Activated naive CD4-positive, alpha-beta T cell treated with Interleukin-2 at 50 U/mL for 16 hours (primary cell): ENCODE measurements around the gene SLAMF6.
"Not testable (repeated sequence)": the region's sequence is repeated elsewhere in the genome, so short reads cannot be mapped to it uniquely, and the experiment has no call there.

Experiments
- DNase-seq: peaks from one replicate; pipeline ENCODE4 v3.0.0-alpha.2; 2020

The SLAMF6 gene

DNA sequence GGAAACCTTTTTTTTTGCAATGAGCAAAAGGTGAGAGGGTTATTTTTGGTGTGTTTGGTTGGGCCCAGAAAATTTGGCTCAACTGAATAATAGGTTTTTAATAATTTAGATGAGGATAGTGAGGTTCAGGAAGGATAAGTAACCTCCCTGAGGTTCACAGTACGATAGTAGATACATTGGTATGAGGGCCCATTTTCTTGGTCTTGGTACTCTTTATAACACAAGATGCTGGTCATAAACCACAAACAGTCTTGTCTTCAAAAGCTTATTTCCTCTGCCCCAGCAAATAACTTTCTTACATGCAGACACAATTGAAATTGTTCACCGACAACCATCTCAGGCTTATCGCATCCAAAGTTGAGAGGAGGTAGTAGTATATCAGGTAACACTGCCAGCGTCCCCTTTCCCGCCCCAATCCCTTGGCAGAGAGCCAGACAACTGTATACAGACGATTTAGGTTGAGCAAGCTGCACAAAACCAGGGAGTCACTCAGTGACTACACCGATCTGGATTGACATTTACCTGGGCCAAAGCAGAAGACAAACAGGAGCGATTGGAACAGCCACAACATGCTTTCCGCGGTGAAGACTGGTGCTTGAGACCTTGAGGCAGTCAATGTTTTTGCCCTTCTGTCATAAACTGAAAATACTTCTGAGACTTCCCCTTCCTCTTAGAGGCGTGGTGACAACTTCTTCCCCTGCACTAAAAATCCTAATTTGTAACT is at the start of gene SLAMF6:
Gene SLAMF6 (minus strand): TSS at position 634 of the 724 bp plus-strand sequence. CDS start 63 bp downstream, at position 571.
- peak; percentile 40 for DNase-seq

DNA sequence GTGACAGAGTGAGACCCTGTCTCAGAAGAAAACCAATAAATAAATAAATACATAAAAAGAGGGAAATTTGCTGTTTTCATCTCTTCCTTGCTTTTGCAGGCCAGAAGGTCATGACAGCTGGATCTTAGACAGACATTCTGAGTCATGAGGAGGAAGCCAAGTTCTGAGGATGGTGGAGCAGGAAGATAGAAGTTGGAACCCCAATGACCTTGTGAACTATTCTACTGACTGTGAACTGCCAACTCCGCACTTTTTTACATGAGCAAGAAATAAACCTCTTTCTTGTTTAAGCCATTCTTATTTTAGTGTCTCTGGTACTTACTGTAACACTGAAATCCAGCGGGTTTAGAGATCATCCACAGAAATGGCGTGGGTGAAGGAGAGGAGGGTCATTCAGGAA is 47.8 kb upstream of the SLAMF6 start:
- no peak for DNase-seq

DNA sequence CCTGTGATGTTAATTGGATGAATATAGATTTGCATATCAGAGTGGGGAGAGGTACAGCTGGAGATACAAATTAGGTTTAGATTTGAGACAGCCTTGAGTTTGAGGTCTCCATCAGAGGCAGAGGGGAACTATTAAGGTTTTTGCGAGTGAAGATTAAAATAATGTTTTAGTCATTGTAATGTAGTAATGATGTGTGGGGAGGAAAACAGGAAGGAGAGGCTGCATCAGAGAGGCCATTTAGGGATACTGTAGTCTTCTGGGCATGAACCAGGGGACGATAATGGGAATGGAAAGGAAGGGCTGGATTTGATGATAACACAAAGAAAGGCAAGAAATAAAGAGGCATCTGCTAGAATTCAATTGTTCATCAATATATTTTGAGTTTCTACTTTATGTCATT is 46.8 kb upstream of the SLAMF6 start:
- DNase-seq, result no peak

DNA sequence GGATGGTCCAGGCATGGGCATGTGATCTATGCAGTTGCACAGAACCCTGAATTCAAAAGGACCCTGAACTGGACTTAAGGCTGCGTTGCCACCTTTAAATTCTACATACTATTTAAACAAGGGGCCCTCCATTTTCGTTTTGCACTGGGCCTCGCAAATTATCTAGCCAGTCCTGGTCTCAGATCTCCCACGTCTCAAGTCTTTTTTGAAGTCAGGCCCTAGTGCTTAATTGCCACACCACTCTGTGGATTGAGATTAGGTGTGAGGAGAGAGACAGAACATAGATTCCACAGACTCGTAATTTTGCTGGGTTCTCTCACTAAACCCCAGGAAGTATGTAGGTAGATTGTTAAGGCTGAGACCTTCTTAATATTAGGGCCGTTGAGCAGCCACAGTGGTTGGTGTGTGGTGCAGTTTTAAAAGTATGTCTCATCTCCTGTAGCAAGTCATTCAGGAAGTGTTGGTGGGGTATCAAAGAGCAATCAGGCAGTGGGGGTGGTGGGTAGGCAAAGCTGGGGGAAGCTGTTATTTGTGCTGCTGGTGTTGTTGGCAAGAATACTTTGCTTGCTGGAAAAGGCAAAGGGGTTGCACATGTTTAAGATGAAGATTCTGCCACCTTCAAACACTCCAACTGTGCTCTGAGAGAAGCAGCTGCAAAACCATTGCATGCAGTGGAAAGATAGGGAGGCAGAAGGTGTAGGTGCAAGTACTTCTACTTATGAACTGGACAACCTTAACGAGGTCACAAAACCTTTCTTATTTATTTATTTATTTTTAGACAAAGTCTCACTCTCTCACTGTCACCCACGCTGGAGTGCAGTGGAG is 45.0 kb upstream of the SLAMF6 start:
- DNase-seq, result peak; percentile 74

DNA sequence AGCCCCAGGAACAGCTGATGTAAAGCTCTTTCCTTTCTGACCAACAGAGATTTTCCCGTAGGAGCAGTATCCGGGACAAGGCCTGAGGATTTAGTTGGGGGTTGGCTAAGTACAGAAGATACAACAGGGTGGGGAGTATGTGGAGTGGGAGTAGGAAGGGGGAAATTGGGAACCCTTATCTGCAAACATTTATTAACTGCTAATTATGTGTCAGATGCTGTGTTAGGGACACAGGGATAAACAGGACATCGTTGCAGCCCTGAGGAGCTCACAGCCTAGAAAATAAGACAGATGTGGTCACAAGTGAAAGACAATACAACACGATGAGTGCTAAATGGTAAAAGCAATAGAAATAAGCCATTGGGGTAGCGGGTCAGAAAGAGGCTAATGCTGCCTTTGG is 44.3 kb upstream of the SLAMF6 start:
- DNase-seq, result no peak

DNA sequence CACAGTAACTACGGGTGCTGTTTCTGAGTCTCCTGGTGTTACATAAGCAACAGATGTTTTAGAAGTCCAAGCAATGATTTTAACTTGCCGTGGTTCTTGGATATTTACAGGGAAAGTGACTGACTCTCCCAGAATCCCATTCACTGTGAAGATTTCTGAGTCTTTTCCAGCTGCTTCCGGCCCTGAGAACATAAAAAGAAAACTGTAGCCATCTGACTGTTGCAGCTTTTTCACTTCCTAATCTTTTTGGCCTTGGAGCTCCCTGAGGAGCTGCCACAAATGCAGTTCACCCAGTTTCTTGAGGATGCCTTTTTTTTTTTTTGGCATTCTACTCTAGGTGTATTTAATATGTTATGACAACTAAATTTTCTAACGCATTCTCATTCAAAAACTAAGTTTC is 42.5 kb upstream of the SLAMF6 start:
- no peak for DNase-seq

DNA sequence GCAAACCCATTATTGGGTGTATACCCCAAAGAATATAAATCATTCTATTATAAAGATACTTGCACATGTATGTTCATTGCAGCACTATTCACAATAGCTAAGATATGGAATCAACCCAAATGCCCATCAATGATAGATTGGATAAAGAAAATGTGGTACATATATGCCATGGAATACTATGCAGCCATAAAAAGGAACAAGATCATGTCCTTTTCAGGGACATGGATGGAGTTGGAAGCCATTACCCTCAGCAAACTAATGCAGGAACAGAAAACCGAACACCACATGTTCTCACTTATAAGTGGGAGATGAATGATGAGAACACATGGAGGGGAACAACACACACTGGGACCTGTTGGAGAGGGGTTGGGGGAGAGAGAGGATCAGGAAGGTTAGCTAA is 40.2 kb upstream of the SLAMF6 start:
- DNase-seq, result not testable (repeated sequence)

DNA sequence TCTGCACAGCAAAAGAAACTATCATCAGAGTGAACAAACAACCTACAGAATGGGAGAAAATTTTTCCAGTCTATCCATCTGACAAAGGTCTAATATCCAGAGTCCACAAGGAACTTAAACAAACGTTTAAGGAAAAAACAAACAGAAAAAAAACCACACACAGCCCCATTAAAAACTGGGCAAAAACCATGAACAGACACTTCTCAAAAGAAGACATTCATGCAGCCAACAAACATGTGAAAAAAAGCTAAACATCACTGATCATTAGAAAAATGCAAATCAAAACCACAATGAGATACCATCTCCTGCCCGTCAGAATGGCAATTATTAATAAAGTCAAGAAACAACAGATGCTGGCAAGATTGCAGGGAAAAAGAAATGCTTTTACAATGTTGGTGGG is 39.7 kb upstream of the SLAMF6 start:
- not testable (repeated sequence) for DNase-seq

DNA sequence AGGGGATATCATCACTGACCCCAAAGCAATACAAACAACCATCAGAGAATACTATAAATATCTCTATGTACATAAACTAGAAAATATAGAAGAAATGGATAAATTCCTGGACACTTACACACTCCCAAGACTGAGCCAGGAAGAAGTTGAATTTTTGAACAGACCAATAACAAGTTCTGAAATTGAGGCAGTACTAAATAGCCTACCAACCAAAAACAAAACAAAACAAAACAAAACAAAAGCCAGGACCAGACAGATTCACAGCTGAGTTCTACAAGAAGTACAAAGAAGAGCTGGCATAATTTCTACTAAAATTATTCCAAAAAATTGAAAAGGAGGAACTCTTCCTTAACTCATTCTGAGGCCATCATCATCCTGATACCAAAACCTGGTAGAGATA is 37.8 kb upstream of the SLAMF6 start:
- DNase-seq, result no peak

DNA sequence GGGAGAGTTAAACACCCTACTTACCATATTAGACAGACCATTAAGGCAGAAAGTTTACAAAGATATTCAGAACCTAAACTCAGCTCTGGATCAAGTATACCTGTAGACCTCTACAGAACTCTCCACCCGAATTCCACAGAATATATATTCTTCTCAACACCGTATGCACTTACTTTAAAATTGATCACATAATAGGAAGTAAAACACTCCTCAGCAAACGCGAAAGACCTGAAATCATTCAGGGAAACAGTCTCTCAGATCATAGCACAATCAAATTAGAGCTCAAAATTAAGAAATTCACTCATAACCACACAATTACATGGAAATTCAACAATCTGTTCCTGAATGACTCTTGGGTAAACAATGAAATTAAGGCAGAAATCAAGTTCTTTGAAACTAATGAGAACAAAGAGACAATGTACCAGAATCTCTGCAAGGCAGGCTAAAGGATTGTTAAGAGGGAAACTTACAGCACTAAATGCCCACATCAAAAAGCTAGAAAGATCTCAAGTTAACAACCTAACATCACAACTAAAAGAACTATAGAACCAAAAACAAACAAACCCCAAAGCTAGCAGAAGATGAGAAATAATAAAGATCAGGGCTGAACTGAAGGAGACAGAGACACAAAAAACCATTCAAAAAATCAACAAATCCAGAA is 37.1 kb upstream of the SLAMF6 start:
- DNase-seq, result no peak

DNA sequence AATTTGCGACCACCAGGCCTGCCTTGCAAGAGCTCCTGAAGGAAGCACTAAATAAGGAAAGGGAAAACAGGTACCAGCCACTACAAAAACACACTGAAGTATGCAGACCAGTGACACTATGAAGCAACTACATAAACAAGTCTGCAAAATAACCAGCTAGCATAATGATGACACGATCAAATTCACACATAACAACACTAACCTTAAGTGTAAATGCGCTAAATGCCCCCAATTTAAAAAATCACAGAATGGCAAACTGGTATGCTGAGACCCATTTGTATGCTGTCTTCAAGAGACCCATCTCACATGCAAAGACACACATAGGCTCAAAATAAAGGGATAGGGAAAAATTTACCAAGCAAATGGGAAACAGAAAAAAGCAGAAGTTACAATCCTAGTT is 36.4 kb upstream of the SLAMF6 start:
- not testable (repeated sequence) for DNase-seq

DNA sequence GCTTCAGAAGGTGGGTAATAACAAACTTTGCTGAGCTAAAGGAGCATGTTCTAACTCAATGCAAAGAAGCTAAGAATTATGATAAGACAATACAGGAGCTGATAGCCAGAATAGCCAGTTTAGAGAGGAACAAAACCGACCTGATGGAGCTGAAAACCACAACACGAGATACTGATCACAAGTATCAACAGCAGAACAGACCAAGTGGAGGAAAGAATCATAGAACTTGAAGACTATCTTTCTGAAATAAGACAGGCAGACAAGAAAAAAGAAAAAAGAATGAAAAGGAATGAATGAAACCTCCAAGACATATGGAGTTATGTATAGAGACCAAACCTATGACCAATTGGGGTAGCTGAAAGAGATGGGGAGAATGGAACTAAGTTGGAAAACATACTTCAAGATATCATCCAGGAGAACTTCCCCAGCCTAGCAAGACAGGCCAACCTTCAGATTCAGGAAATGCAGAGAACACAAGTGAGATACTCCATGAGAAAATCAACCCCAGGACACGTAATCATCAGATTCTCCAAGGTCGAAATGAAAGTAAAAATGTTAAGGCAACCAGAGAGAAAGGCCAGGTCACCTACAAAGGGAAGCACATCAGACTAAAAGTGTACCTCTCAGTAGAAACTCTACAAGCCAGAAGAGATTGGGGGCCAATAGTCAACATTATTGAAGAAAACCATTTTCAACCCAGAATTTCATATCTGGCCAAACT is 35.8 kb upstream of the SLAMF6 start:
- DNase-seq, result no peak

DNA sequence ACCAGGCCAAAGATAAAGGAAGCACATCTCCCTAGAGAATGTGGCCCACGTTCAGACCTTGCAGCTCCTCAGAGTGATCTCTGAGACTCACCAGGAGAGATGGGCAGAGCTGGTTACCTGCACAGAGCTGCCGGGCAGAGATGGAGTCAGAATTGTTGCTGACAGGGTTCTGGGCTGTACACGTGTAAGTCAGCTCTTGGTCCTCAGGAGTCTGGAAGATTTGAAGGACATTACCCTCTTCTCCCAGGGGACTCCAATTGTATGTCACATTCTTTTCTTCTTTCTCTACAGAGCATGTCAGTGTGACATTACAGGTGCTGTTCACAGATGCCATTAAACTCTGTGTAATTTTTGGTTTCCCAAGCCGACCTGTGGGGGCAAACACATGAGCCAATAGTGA is 30.7 kb upstream of the SLAMF6 start:
- no peak for DNase-seq

DNA sequence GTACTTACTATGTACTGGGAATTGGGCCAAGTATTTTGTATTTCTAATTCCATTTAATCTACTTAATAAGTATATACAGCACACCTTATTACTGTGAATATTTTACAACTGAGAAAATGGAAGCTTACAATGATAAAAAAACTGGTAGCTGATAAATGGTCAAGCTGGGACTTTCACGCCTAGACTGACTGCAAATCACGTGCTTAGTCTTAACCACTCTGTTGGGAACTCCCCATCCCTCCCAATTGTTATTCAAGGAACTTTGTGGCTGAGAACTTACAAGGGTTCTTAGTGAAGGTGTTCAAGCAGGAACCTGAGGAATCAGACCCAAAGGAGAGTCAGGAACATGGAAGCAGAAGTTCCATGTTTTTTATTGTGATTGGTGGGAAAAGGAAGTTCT is 29.4 kb upstream of the SLAMF6 start:
- DNase-seq, result no peak

DNA sequence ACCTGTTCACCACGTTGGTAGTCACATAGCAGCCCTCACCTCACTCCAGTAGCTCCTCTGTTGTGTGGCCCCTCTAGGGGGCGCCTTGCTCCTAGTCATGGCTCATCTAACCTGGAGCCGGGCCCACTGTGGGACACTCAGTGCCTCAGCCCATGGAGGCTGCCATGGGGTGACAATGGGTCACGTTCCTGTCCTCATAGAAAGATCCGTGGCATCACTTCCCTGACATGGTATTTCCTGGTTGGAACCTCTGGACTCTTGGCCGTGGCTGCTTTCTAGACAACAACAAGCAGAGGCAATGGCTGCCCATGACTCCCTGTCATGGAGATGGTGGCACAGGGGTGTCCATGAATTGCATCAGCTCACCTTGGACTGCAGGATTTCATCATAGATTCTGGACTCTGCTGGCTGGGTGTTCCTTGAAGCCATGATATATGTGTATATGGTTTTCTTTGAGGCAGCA is 27.5 kb upstream of the SLAMF6 start:
- peak; percentile 61 for DNase-seq

DNA sequence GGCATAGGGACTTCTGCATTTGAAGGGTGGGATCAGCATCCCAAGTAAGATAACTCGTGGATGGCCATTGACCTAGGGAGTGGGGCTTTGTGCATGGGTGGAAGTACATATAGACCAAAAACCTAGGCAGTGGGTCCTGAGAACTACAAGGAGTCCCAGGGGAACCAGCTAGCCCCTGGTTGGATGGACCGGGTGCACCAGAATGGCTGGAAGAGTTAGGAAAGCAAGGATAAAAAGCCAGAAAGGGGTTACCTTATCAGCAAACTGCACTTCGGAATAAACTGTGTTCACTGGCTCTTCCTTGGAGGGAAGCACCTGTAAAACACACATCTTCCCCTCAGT is 26.6 kb upstream of the SLAMF6 start:
- DNase-seq, result no peak

DNA sequence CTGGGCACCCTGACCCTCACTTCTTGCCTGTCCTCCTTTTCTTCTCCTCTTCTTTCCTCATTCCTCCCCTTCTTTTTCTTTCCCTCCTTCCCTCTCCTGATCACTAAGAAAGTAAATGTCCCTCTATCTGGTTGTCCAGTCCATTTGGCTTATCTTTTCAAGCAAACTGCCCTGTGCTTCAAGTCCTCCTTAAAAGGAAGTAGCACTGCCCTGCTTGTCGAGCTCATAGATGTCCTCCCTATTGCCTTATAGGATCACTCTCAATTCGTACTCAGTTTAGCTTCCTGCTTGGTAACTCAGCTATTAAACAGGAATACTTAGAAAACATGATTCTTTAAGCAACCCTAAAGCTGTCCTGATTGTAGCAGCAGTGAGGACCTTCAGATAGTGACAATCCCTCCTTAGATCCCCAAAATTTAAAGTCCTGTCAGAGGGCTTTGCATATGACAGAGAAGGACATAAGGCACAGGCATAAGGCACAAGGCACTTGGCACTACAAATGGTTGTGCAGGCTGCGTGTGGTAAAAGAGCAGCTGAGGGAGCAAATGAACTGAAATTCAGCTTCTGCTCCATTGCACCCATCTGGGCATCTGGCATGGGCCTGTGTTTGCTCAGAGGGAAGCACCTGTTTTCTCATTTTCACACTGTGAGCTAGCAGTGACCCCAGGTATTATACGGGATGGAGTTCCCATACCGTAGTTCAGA is 26.1 kb upstream of the SLAMF6 start:
- no peak for DNase-seq

DNA sequence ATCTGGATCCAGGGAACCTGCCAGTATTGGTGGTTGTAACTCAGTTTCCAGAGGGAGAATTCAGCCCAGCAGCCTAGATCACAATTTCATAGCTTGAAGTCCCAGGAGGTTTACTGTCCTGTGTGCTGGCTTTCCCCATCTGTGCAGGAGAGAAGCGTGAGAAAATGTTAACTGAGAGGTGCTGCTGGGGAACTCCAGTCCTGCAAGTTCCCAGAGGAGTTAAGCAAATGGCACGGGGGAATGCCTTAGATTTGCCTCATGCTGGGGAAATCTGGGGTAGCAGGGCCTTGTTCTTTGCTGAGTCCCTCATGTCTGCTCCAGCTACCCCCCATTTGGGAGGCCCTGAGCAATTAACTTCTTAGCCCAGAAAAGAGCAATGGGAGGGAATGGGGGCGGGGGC is 25.1 kb upstream of the SLAMF6 start:
- DNase-seq, result no peak

DNA sequence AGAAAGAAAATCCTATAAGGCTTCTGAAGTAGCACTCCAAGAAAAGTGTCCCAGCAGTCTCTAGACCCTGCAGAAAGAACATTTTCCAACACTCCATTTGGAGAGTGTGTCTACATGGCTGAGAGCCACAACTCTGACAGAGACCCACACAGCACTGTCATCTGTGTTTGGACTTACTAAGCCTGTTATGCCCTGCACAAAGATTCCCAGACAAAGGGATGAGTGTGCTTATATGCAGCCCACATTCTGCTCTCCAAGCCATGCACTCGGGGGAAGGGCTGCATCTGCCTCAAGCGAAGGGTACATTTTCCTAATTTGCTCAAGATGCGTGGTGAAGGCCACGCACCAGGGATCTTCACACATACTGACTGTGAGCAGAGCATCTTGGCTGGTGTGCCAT is 24.4 kb upstream of the SLAMF6 start:
- DNase-seq, result no peak

DNA sequence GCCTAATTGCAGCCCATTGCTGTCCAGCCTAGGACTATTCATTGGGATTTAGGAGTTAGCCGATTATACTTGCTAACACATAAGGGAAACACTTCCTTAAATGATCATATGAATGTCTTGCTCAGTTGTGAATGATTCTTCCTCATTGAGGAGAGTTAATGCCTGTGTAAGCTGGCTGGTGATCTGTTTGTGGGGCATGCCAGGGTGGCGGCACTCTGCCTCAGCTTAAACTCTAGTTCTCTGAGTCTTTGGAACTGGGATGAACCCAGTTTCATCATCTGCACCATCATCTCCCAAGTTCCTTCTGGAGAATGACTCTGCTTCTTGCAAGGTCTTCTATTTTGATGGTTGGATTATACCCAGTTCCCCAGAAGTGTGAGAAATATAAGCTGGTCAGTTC is 23.9 kb upstream of the SLAMF6 start:
- no peak for DNase-seq

DNA sequence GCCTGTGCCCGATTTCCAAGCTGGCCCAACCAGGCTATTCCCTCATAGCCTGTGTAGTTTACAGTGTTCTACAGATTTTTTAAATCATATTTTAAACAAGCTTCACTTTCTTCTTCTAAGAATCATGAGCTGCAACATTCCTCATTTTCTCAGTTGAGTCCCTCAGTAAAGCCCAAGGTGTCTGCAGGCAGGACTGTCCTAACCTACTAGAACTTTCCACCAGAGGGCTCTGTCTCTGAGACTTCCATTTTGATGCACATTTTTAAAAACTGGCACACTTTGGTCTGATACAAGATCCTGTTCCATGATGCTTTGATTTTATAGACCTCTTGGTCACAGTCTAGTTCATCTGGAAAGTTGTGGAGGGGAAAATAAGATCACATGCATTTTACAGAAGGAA is 21.6 kb upstream of the SLAMF6 start:
- DNase-seq, result no peak

DNA sequence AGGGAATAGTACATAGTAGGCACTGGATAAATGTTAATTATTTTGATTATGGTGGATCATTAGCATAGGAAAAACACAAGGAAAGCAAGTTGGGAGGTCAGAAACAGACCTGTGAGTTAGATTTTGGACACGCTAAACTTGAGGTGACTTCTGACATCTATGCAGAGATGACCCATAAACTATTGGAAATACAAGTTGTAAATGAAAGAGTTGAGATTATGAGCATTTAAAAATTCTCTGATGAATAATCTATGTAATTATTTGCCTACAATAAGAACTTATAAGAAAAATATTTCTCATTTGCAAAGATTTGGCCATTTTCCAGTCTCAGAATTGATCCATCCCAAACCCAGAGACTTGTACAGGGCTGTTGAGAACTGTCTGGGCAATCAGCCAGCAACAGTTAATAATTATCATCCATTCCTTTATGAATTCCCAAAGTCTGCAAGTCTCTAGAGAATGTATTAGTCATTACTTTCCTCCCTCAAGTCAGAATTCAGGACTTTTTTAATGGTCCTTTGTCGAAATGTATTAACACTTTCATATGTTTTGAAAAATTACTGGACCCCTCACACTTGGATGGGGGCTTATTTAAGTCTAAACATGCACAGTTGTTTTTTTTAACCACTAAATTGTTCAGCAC is 19.4 kb upstream of the SLAMF6 start:
- DNase-seq, result no peak
